WTC11 (cell line): ENCODE data around the gene TUBGCP3. TPM values are rescaled to one million over a fixed set of nuclear protein-coding genes. Genes with fewer than 3 reads are reported as not detected.

Experiments used
- ATAC-seq: fragments of 200-7000 bp; cut with Tn5 transposase; 2 replicates; pipeline ENCODE4 v1.10.0; 2021; ENCODE audit warnings: mild to moderate bottlenecking, moderate library complexity
- CTCF ChIA-PET: fragments of 300-600 bp; sonication (Branson Sonifier 250); formaldehyde crosslinking; loops from one replicate; lab custom pipeline; 2021; ENCODE audit warnings: antibody characterized with exemption; lab: Charles Lee
- POLR2A ChIA-PET: fragments of 350-600 bp; sonication (Branson Sonifier 250); formaldehyde crosslinking; loops from one replicate; lab custom pipeline; 2021; ENCODE audit warnings: antibody characterized with exemption; lab: Charles Lee
- DNase-seq: peaks from one replicate; pipeline ENCODE4 v3.0.0; 2021; ENCODE audit warnings: low spot score
- H3K27ac Mint-ChIP-seq: 2 replicates; pipeline ENCODE4 v1.8.0; 2021; ENCODE audit warnings: mixed read lengths
- H3K27me3 Mint-ChIP-seq: 2 replicates; pipeline ENCODE4 v1.8.0; 2021; ENCODE audit warnings: low read depth, mild to moderate bottlenecking, moderate library complexity, mixed read lengths
- H3K36me3 Mint-ChIP-seq: 2 replicates; pipeline ENCODE4 v1.8.0; 2021; ENCODE audit warnings: mixed read lengths
- H3K4me1 Mint-ChIP-seq: 2 replicates; pipeline ENCODE4 v1.8.0; 2022; ENCODE audit warnings: mixed read lengths
- H3K4me3 Mint-ChIP-seq: 2 replicates; pipeline ENCODE4 v1.8.0; 2021; ENCODE audit warnings: mild to moderate bottlenecking, moderate library complexity, mixed read lengths
- H3K9me3 Mint-ChIP-seq: 2 replicates; pipeline ENCODE4 v1.8.0; 2021; ENCODE audit warnings: mixed read lengths
- ATF1 ChIP-seq: sonication (generic); formaldehyde crosslinking; IDR thresholded peaks from 2 replicates; pipeline ENCODE4 v1.8.1; 2023; ENCODE audit warnings: mild to moderate bottlenecking, moderate library complexity, missing genetic modification reagents
- ATF3 ChIP-seq: sonication (generic); formaldehyde crosslinking; conservative IDR thresholded peaks from 2 replicates; pipeline ENCODE4 v1.8.1; 2022; ENCODE audit warnings: mild to moderate bottlenecking, missing genetic modification reagents
- ELF4 ChIP-seq: sonication (generic); formaldehyde crosslinking; IDR thresholded peaks from 2 replicates; pipeline ENCODE4 v1.8.1; 2022; ENCODE audit warnings: low read depth, mild to moderate bottlenecking, moderate library complexity, missing genetic modification reagents
- KAT7 ChIP-seq: sonication (generic); formaldehyde crosslinking; IDR thresholded peaks from 2 replicates; pipeline ENCODE4 v1.8.1; 2023; ENCODE audit warnings: missing genetic modification reagents, mild to moderate bottlenecking, borderline replicate concordance
- MLX ChIP-seq: sonication (generic); formaldehyde crosslinking; IDR thresholded peaks from 2 replicates; pipeline ENCODE4 v1.8.1; 2023; ENCODE audit warnings: mild to moderate bottlenecking, missing genetic modification reagents, moderate library complexity
- NFE2L1 ChIP-seq: sonication (generic); formaldehyde crosslinking; IDR thresholded peaks from 2 replicates; pipeline ENCODE4 v1.8.1; 2023; ENCODE audit warnings: missing genetic modification reagents
- NFYB ChIP-seq: sonication (generic); formaldehyde crosslinking; conservative IDR thresholded peaks from 2 replicates; pipeline ENCODE4 v1.8.0; 2022; ENCODE audit warnings: low read depth, missing genetic modification reagents
- NR1H2 ChIP-seq: sonication (generic); formaldehyde crosslinking; IDR thresholded peaks from 2 replicates; pipeline ENCODE4 v1.9.0; 2021; ENCODE audit warnings: mild to moderate bottlenecking, moderate library complexity, missing genetic modification reagents
- NR2C2 ChIP-seq: sonication (generic); formaldehyde crosslinking; IDR thresholded peaks from 2 replicates; pipeline ENCODE4 v1.8.0; 2022; ENCODE audit warnings: mild to moderate bottlenecking, missing genetic modification reagents
- PRRX2 ChIP-seq: fragments of 250-450 bp; sonication (Bioruptor Pico); IDR thresholded peaks from 2 replicates; pipeline ENCODE4 v1.8.0; 2021; ENCODE audit warnings: mild to moderate bottlenecking
- SMAD3 ChIP-seq: sonication (generic); formaldehyde crosslinking; IDR thresholded peaks from 2 replicates; pipeline ENCODE4 v1.8.0; 2022; ENCODE audit warnings: missing genetic modification reagents, mild to moderate bottlenecking, borderline replicate concordance
- SMAD4 ChIP-seq: sonication (generic); formaldehyde crosslinking; IDR thresholded peaks from 2 replicates; pipeline ENCODE4 v1.8.0; 2022; ENCODE audit warnings: mild to moderate bottlenecking, missing genetic modification reagents
- STAT6 ChIP-seq: sonication (generic); formaldehyde crosslinking; conservative IDR thresholded peaks from 2 replicates; pipeline ENCODE4 v1.8.1; 2023; ENCODE audit warnings: mild to moderate bottlenecking, low read depth, missing genetic modification reagents, moderate library complexity
- TEAD1 ChIP-seq: sonication (generic); formaldehyde crosslinking; IDR thresholded peaks from 2 replicates; pipeline ENCODE4 v1.8.0; 2022; ENCODE audit warnings: mild to moderate bottlenecking, missing genetic modification reagents
- TP53 ChIP-seq: sonication (generic); formaldehyde crosslinking; IDR thresholded peaks from 2 replicates; pipeline ENCODE4 v1.8.1; 2023; ENCODE audit warnings: mild to moderate bottlenecking, missing genetic modification reagents
- USF1 ChIP-seq: sonication (generic); formaldehyde crosslinking; IDR thresholded peaks from 2 replicates; pipeline ENCODE4 v1.8.0; 2022; ENCODE audit warnings: mild to moderate bottlenecking, missing genetic modification reagents
- ZNF121 ChIP-seq: sonication (generic); formaldehyde crosslinking; IDR thresholded peaks from 2 replicates; pipeline ENCODE4 v1.8.0; 2023; ENCODE audit warnings: missing genetic modification reagents
- ZNF138 ChIP-seq: sonication (generic); formaldehyde crosslinking; conservative IDR thresholded peaks from 2 replicates; pipeline ENCODE4 v1.8.1; 2022; ENCODE audit warnings: mild to moderate bottlenecking, moderate library complexity, missing genetic modification reagents
- ZNF219 ChIP-seq: sonication (generic); formaldehyde crosslinking; IDR thresholded peaks from 2 replicates; pipeline ENCODE4 v1.8.0; 2023; ENCODE audit warnings: missing genetic modification reagents, mild to moderate bottlenecking, borderline replicate concordance
- ZNF263 ChIP-seq: sonication (generic); formaldehyde crosslinking; IDR thresholded peaks from 2 replicates; pipeline ENCODE4 v1.8.1; 2022; ENCODE audit warnings: low read depth, mild to moderate bottlenecking, moderate library complexity, missing genetic modification reagents
- ZNF317 ChIP-seq: sonication (generic); formaldehyde crosslinking; IDR thresholded peaks from 2 replicates; pipeline ENCODE4 v1.8.1; 2023; ENCODE audit warnings: low read depth, mild to moderate bottlenecking, moderate library complexity, missing genetic modification reagents, borderline replicate concordance
- ZNF425 ChIP-seq: fragments of 250-450 bp; sonication (Bioruptor Pico); conservative IDR thresholded peaks from 2 replicates; pipeline ENCODE4 v1.9.0; 2021; ENCODE audit warnings: mild to moderate bottlenecking
- ZSCAN18 ChIP-seq: fragments of 250-450 bp; sonication (Bioruptor Pico); IDR thresholded peaks from 2 replicates; pipeline ENCODE4 v2.1.2; 2022; ENCODE audit warnings: mild to moderate bottlenecking, moderate library complexity
- total RNA-seq: library from RNA; stranded (reverse); gene quantifications from 3 replicates; pipeline ENCODE4 v1.2.3, GENCODE V29; 2021

TUBGCP3 gene
- total RNA-seq, 1 experiment from 2014 or later, result 29.9 TPM

GRCh38 chr13:112545856-112546255 is 42.1 kb downstream of the TUBGCP3 start:
- DNase-seq (no peak), ATAC-seq (no peak)
- H3K4me3 Mint-ChIP-seq, result no peak overlapping the region
- no peak overlapping the region for H3K27ac Mint-ChIP-seq
- CTCF ChIA-PET, result no interaction called here
- POLR2A ChIA-PET, result no interaction called here
- no peaks in the 10 kb centered on the region for H3K4me1 Mint-ChIP-seq
- H3K36me3 Mint-ChIP-seq, result peaks cover 48% of the 10 kb centered on the region
- H3K9me3 Mint-ChIP-seq, result no peaks in the 10 kb centered on the region
- TF ChIP-seq ZNF263 (CRISPR knock-in tag) (no peak), SMAD4 (CRISPR knock-in tag) (no peak), USF1 (CRISPR knock-in tag) (no peak), ZNF121 (CRISPR knock-in tag) (no peak), ZNF219 (CRISPR knock-in tag) (no peak), STAT6 (CRISPR knock-in tag) (no peak), TP53 (CRISPR knock-in tag) (no peak), ZSCAN18 (no peak), TEAD1 (no peak), KAT7 (CRISPR knock-in tag) (no peak), ATF1 (CRISPR knock-in tag) (no peak), MLX (CRISPR knock-in tag) (no peak)
- H3K27me3 Mint-ChIP-seq, result no peaks in the 10 kb centered on the region

GRCh38 chr13:112532837-112533745 is 54.9 kb downstream of the TUBGCP3 start:
- H3K9me3 Mint-ChIP-seq, result no peaks in the 10 kb centered on the region
- no peak for ATAC-seq
- no peak for DNase-seq
- no peak overlapping the region for H3K4me3 Mint-ChIP-seq
- CTCF ChIA-PET, result interaction anchor here (1.3 kb wide), 1 partner anchor 54 kb away, joined by 3 read pairs; the partner anchor contains the start of gene TUBGCP3
- no peak overlapping the region for H3K27ac Mint-ChIP-seq
- H3K27me3 Mint-ChIP-seq, result no peaks in the 10 kb centered on the region
- no peaks in the 10 kb centered on the region for H3K36me3 Mint-ChIP-seq
- POLR2A ChIA-PET, result no interaction called here
- no peak for TF ChIP-seq ATF3 (CRISPR knock-in tag)
- TF ChIP-seq ZNF317 (CRISPR knock-in tag), result no peak
- TF ChIP-seq NFYB (CRISPR knock-in tag), result no peak
- TF ChIP-seq NFE2L1 (CRISPR knock-in tag), result no peak
- no peak for TF ChIP-seq NR2C2
- no peak for TF ChIP-seq ZNF425
- TF ChIP-seq NR1H2, result no peak
- TF ChIP-seq SMAD3 (CRISPR knock-in tag), result no peak
- no peak for TF ChIP-seq PRRX2 (CRISPR knock-in tag)
- no peak for TF ChIP-seq ELF4 (CRISPR knock-in tag)
- no peak for TF ChIP-seq TP53 (CRISPR knock-in tag)
- TF ChIP-seq ZNF138 (CRISPR knock-in tag), result no peak
- H3K4me1 Mint-ChIP-seq, result no peaks in the 10 kb centered on the region
